ENCODE measurements around the gene RIBC1. TPM values are rescaled to one million over a fixed set of nuclear protein-coding genes. Genes with fewer than 3 reads are reported as not detected.

Gene RIBC1
- 10 to 100 TPM in 1 of 8 experiments, 1 to 10 TPM in 7; 1.1 to 10.9 (median 2.5) TPM for total RNA-seq

DNA sequence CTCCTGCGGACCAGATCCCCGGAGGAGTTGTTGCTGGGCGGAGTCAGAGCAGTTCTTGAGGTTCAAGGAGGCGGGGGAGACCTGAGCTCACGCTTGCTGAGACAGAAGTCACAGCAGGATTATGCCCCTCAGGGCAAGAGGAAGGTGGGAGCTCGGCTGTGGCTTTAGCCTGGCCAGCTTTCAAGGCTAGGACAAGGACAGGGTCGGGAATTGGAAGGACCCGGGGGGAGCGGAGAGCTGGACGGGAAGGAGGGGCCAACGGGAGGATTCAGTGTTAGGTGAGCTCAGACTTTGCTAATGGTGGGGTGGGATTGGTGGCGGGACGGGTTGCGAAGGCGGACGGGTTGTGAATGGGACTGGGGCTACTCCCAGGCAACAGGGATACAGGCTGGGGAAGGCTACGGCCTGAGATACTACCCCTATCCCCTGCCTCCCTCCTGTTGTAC, at the start of gene RIBC1:
TSS of gene RIBC1 (plus strand) at position 13 of the 446 bp plus-strand sequence. CDS start 3,404 bp downstream, outside the sequence.
- Histone ChIP-seq H3K4me1 (replicated peaks in 1 of 2) (peaks cover 0 to 3% of the 10 kb centered on the region in 2 donors), H3K27ac (peak within 1 kb of the TSS; percentile 91 to 97), H3K4me3 (peak within 1 kb of the TSS; percentile 54 to 85 (median 72))
- ATAC-seq (replicated peaks in 6 of 8) = peak; percentile 35 to 68 (median 50)
- WGBS, 10 experiments = 0 to 12% (median 3%) methylated on average over 3 to 6 of the region's 17 CpGs; no CpG with 5 or more reads in 5 of the 10 experiments
- in situ Hi-C loops (cut with MboI; ENCODE audit: low pct_unique_long_range_greater_than_20kb in 2 of 9, low sequenced_read_pairs in 9 of 9, unreplicated experiment in 9 of 9) = no loop called here

DNA sequence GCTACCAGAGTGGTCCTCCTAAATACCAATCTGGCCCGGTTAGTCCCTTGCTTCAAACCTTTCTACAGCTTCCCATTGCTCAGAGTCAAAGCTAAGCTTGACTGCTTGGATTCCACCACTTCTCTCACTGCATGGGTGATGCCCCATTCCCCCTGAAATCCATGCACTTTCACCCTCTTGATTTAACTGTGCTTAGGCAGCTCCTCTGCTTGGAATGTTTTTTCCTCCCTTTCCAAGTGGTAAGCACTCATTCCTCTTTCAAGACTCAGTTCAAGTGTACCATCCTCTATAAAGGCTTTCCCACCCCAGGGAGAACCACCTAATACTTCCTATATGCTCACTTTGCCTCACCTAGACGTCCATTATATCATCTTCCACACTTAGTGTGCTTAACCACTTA, 49.4 kb upstream of the RIBC1 start:
- WGBS, 10 experiments = 0 to 100% (median 43%) methylated on average over 1 to 2 of the region's 2 CpGs; no CpG with 5 or more reads in 5 of the 10 experiments
- Histone ChIP-seq H3K4me1 (replicated peaks in 1 of 2) (no peaks in the 10 kb centered on the region), H3K4me3 (no peak overlapping the region), H3K27ac (no peak overlapping the region)
- in situ Hi-C loops (cut with MboI; ENCODE audit: low pct_unique_long_range_greater_than_20kb in 2 of 9, low sequenced_read_pairs in 9 of 9, unreplicated experiment in 9 of 9) = no loop called here
- no peak for ATAC-seq (replicated peaks in 6 of 8)

DNA sequence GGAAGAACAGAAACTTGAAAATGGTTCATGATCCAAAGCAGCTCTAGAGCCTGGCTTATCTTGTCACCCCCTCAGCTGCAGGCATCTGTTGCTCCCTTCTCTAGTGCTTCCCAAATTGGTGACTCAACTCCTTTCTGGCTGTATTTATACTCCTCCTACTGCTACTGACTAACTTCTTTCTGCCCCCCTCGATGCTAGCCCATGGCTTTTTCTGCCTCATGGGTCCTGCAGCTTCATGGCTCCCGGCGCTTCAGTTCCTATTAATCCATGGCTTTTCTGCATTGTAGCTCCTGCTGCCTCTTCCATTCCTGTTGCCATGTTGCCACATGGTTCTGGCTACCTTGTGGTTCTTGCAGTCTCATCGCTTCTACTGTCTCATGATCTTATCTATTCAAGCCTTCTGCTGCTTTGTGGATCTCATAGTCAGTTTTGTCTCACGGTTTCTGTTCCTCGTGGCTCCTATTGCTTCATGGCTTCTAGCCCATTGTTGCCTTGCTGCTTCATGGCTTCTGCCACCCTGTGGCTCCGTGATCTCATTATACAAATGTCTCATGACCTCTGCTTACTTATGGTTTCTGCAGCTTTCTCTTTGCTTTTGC, 48.4 kb upstream of the RIBC1 start:
- peak in 1 of 8 experiments; percentile 14 for ATAC-seq (replicated peaks in 6 of 8)
- Histone ChIP-seq H3K4me1 (replicated peaks in 1 of 2) (no peaks in the 10 kb centered on the region), H3K4me3 (no peak overlapping the region), H3K27ac (no peak overlapping the region)
- in situ Hi-C loops (cut with MboI; ENCODE audit: low pct_unique_long_range_greater_than_20kb in 2 of 9, low sequenced_read_pairs in 9 of 9, unreplicated experiment in 9 of 9) = no loop called here
- 53 to 100% (median 90%) methylated on average over 1 to 6 of the region's 7 CpGs; no CpG with 5 or more reads in 5 of the 10 experiments for WGBS, 10 experiments

DNA sequence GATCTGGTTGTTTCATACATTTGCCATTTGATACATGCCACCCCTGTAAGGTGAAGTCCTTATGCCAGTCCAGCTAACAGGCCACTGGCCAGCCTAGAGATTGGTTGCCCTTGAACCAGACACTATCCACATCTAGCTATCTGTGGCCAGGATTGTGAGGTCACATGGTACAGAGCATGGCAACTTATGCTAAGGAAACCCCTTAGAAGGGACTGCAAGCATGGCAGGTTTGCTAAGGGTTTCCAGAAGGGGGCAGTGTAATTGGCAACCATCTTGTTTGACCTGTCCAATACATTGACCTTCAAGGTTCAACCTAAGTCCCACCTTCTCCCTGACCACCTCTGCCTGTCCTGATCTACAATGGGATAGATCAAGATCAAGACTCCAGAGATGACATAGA, 47.8 kb upstream of the RIBC1 start:
- in situ Hi-C loops (cut with MboI; ENCODE audit: low pct_unique_long_range_greater_than_20kb in 2 of 9, low sequenced_read_pairs in 9 of 9, unreplicated experiment in 9 of 9) = no loop called here
- Histone ChIP-seq H3K27ac (no peak overlapping the region), H3K4me1 (replicated peaks in 1 of 2) (no peaks in the 10 kb centered on the region), H3K4me3 (no peak overlapping the region)
- no peak for ATAC-seq (replicated peaks in 6 of 8)

DNA sequence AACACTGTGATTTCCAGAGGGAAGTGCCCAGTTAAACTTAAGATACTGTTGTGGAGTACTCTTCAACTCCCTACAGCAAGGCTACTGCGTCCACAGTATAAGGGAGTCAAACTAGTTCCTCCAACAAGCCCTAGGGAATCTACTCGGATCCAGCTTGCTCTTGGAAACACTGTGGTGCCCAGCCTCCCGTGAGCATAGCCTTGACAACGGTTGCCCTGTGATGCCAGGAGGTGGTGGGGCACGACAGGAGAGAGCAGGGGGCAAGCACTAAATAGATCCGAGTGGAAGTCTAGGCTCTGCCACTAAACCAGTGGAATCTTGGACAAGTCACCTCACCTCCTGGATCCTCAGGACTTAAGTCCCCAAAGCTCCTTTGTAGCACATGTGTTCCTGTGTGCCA, 45.8 kb upstream of the RIBC1 start:
- 0 to 100% (median 47%) methylated on average over 1 to 6 of the region's 6 CpGs; no CpG with 5 or more reads in 6 of the 10 experiments for WGBS, 10 experiments
- H3K4me1 ChIP-seq (replicated peaks in 1 of 2) = no peaks in the 10 kb centered on the region
- H3K4me3 ChIP-seq = no peak overlapping the region
- in situ Hi-C loops (cut with MboI; ENCODE audit: low pct_unique_long_range_greater_than_20kb in 2 of 9, low sequenced_read_pairs in 9 of 9, unreplicated experiment in 9 of 9) = no loop called here
- no peak overlapping the region for H3K27ac ChIP-seq
- peak in 1 of 8 experiments; percentile 56 for ATAC-seq (replicated peaks in 6 of 8)

DNA sequence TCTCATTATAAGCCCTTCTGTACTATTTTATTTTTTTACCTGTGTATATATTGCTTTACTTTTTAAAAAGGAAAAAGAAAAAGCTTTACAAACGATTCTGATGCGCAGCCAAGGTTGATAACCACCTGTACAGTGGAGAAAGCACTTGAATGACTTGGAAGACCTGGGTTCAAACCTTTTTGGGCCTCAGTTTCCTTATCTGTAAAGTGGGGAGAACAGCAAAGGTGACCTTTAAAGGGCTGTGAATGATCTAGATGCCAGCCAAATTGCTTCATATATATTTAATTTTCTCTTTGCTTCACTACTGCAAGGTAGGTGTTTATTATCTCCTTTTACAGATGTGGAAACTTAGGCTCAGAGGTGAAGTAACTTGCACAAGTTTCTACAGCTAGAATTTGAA, 45.2 kb upstream of the RIBC1 start:
- Histone ChIP-seq H3K4me3 (no peak overlapping the region), H3K27ac (no peak overlapping the region), H3K4me1 (replicated peaks in 1 of 2) (no peaks in the 10 kb centered on the region)
- 45 to 100% (median 85%) methylated on average over 1 to 2 of the region's 2 CpGs; no CpG with 5 or more reads in 6 of the 10 experiments for WGBS, 10 experiments
- no peak for ATAC-seq (replicated peaks in 6 of 8)
- in situ Hi-C loops (cut with MboI; ENCODE audit: low pct_unique_long_range_greater_than_20kb in 2 of 9, low sequenced_read_pairs in 9 of 9, unreplicated experiment in 9 of 9) = no loop called here

DNA sequence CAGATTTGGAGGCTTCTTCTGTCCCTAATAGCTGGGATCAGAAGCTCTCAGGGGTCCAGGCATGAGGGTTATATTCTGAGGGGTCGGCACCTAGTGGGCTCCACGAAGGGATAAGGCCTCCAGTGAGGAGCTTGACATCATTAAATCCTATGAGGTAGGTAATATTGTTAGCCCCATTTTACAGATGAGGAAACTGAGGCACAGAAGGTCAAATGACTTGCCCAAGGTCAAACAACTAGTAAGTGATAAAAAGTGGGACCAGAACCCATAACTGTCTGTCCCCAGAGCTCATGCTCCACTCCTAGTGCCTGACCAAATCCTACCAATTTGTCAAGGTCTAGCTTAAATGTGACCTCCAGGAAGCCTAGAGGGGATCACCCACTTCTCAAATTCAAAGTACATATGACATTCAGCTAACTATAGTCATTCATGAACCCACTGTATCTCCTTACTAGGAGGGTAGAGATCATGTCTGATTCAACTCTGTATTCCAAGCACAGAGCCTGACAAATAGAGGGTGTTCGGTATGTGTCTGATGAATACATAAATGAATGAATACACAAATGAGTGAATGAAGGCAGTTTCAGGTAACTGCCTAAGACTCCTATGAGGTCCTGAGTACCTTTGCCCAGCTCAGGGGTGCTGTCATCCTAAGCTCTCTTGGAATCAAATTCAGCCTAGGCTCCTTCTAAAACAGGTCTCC, 43.5 kb upstream of the RIBC1 start:
- H3K27ac ChIP-seq = no peak overlapping the region
- in situ Hi-C loops (cut with MboI; ENCODE audit: low pct_unique_long_range_greater_than_20kb in 2 of 9, low sequenced_read_pairs in 9 of 9, unreplicated experiment in 9 of 9) = no loop called here
- ATAC-seq (replicated peaks in 6 of 8) = no peak
- 63 to 100% (median 100%) methylated on average over 1 to 2 of the region's 3 CpGs; no CpG with 5 or more reads in 5 of the 10 experiments for WGBS, 10 experiments
- H3K4me3 ChIP-seq = no peak overlapping the region
- no peaks in the 10 kb centered on the region for H3K4me1 ChIP-seq (replicated peaks in 1 of 2)

DNA sequence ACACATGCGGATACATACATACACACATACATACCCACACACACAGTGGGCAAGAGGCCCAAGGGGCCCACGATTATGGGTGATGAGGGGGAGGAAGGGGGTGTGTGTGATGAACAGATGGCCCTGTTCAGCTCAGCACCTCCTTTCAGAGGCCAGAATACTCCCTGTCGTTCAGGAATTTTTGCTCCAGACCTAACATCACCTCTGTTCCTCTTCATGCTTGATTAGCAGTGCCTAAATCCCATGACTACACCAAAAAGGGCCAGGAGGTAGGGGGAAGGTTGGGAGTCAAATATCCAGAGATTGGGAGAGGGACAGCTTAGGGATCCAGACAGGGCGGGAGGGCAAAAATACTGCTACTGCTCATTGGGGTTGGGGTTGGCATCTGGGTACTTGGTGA, 42.9 kb upstream of the RIBC1 start:
- 51% methylated on average over 3 of the region's 4 CpGs; no CpG with 5 or more reads in 9 of the 10 experiments for WGBS, 10 experiments
- in situ Hi-C loops (cut with MboI; ENCODE audit: low pct_unique_long_range_greater_than_20kb in 2 of 9, low sequenced_read_pairs in 9 of 9, unreplicated experiment in 9 of 9) = no loop called here
- ATAC-seq (replicated peaks in 6 of 8) = no peak
- no peaks in the 10 kb centered on the region for H3K4me1 ChIP-seq (replicated peaks in 1 of 2)
- H3K4me3 ChIP-seq = no peak overlapping the region
- H3K27ac ChIP-seq = no peak overlapping the region

DNA sequence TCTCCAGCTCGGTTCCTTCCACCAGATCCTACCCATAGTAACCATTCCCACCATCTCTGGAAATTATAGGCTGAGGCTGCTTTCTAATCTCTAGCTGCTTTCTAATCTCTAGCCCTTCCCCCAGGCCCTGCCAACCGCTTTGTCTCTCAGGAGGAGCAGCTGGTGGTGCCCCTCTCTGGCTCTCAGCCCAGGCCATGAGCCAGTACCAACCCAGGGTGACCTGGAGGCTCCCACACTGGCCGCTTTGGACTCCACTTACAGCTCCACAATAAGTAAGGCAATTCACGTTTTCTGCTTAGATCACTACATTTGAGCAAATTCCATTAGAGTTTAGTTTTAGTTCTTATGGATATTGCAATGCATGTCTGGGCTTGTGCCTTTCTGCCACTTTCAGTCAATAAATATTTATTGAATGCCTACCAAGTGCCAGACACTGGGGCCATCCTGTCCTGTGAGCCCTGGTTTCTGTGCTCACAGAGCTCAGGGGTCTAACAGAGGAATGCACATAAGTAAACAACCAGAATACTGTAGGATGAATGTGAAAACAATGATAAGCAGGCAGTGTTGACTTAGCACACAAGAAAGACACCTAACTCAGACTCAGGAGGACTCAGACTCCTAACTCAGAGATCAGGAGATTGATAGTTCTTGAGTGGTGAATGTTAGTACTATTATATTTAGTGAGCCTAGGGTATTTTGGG, 39.1 kb upstream of the RIBC1 start:
- peak in 3 of 8 experiments; percentile 53 to 95 (median 58) for ATAC-seq (replicated peaks in 6 of 8)

DNA sequence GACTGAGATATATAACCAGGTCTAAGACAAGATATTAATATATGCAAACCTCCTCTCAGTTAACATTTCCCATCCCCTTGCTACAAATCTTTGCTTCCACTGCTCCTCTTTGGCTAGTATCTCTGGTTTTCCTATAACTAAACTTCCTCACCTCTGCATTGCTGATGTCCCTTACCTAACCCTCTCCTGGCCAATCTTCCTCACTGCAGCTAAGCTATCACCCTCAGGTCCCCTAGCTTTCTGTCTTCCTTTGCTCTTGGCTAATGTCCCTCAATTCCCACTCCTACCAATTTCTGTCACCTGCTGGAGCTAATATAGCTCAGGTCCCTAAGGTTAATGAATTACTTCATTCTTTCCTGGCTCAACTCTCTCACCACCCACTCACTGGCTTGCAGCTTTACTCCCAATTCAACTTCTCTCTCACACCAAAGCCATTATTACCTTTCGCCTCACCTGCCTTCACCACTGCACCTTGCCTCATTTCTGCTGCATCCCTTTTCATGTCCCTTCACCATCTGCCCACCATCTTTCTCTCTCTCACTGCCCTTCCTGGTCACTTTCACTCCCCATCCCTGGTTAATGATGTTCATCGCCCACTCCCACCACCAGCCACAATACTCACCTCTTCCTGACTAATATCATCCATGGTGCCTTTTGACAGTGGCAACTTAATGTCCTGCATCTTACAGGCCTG, 26.9 kb upstream of the RIBC1 start:
- Histone ChIP-seq H3K27ac (no peak overlapping the region), H3K4me1 (replicated peaks in 1 of 2) (no peaks in the 10 kb centered on the region), H3K4me3 (no peak overlapping the region)
- WGBS, 10 experiments = 18 to 100% (median 100%) methylated on average over 1 to 2 of the region's 2 CpGs; no CpG with 5 or more reads in 5 of the 10 experiments
- ATAC-seq (replicated peaks in 6 of 8) = no peak
- in situ Hi-C loops (cut with MboI; ENCODE audit: low pct_unique_long_range_greater_than_20kb in 2 of 9, low sequenced_read_pairs in 9 of 9, unreplicated experiment in 9 of 9) = no loop called here

More for the DNA sequence above, 39.1 kb upstream of the RIBC1 start:
- Histone ChIP-seq H3K4me3 (no peak overlapping the region), H3K27ac (no peak overlapping the region), H3K4me1 (replicated peaks in 1 of 2) (no peaks in the 10 kb centered on the region)
- in situ Hi-C loops (cut with MboI; ENCODE audit: low pct_unique_long_range_greater_than_20kb in 2 of 9, low sequenced_read_pairs in 9 of 9, unreplicated experiment in 9 of 9) = no loop called here
- 64 to 100% methylated on average over 1 to 3 of the region's 4 CpGs; no CpG with 5 or more reads in 8 of the 10 experiments for WGBS, 10 experiments

DNA sequence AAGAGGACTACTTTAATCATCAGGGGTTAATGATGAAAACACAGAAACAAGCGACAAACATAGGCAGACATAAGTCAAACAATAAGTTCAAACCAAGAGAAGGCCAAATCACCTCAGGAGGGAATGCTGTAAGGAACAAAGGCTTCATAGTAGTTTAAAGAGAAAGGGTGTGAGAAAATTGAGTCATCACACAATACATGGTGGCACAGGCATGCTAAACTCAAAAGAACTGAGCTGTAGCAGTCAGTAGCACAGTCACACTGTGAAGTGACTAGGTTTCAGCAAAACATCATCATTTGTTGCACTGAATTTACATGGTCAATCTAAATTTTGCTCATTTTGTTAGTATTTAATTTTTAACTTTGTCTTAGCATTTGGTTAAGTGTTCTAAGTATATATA, 24.5 kb upstream of the RIBC1 start:
- no peaks in the 10 kb centered on the region for H3K4me1 ChIP-seq (replicated peaks in 1 of 2)
- WGBS, 10 experiments = 73 to 100% (median 100%) methylated on average over 1 of the region's 1 CpG; no CpG with 5 or more reads in 6 of the 10 experiments
- H3K4me3 ChIP-seq = no peak overlapping the region
- no peak for ATAC-seq (replicated peaks in 6 of 8)
- H3K27ac ChIP-seq = no peak overlapping the region
- in situ Hi-C loops (cut with MboI; ENCODE audit: low pct_unique_long_range_greater_than_20kb in 2 of 9, low sequenced_read_pairs in 9 of 9, unreplicated experiment in 9 of 9) = no loop called here

DNA sequence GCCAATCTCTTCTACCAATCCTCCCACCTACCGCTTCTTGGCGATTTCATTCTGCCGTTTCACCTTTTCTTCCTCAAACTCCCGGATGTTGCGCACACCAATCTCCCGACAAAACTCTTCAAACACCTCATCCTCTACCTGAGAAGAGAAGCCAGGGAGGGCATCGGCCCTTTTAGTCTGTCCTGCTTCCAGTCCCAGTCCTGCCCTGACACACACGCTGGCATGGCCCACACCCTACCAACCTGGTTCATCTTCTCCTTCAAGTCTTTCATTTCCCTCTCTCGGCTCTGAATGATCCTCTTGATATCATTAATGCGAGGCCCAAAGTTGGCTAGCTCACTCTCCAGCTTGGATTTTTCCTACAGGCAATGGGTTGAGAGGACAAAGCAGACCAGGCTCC, 19.1 kb upstream of the RIBC1 start:
- in situ Hi-C loops (cut with MboI; ENCODE audit: low pct_unique_long_range_greater_than_20kb in 2 of 9, low sequenced_read_pairs in 9 of 9, unreplicated experiment in 9 of 9) = no loop called here
- H3K4me3 ChIP-seq = no peak overlapping the region
- no peaks in the 10 kb centered on the region for H3K4me1 ChIP-seq (replicated peaks in 1 of 2)
- 70 to 100% (median 95%) methylated on average over 1 to 9 of the region's 10 CpGs; no CpG with 5 or more reads in 5 of the 10 experiments for WGBS, 10 experiments
- no peak for ATAC-seq (replicated peaks in 6 of 8)
- H3K27ac ChIP-seq = no peak overlapping the region

DNA sequence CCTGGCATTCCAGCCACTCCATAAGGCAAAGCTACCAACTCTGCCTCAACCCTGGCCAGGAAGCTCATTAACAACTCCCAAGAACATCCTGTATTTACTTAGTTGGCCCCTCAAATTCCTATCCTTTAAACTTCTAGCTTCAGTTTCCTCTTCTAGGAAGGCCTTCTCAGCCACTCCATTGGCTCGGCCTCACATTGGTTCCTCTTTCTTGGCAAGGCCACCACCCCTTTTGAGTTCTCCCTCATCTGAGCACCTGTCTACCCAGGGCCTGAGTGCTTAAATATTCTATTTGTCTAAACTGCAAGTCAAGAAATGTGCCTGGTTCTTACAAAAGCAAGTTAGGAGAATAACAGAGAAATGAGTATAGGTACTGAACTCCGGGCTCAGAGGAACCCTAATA, 10.2 kb upstream of the RIBC1 start:
- Histone ChIP-seq H3K4me3 (no peak overlapping the region), H3K27ac (no peak overlapping the region), H3K4me1 (replicated peaks in 1 of 2) (no peaks in the 10 kb centered on the region)
- in situ Hi-C loops (cut with MboI; ENCODE audit: low pct_unique_long_range_greater_than_20kb in 2 of 9, low sequenced_read_pairs in 9 of 9, unreplicated experiment in 9 of 9) = no loop called here
- 59 to 100% methylated on average over 2 of the region's 2 CpGs; no CpG with 5 or more reads in 8 of the 10 experiments for WGBS, 10 experiments
- no peak for ATAC-seq (replicated peaks in 6 of 8)
